Ovary (tissue), 3 donors: ENCODE data around the gene DHRS12.

ENCODE experiments used
- EP300 ChIP-seq: sonication (generic); formaldehyde crosslinking; IDR thresholded peaks from one replicate; pipeline ENCODE4 v1.6.1; 2017; ENCODE audit warnings: antibody characterized with exemption
- POLR2A ChIP-seq: fragments of 450-650 bp; IDR thresholded peaks from one replicate; pipeline ENCODE4 v1.6.1; 2017; ENCODE audit warnings: antibody characterized with exemption, mild to moderate bottlenecking, moderate library complexity
- TF ChIP-seq, protein P1 (sequence below), 3 donors: fragments of 450-650 bp in 2 of 3; fragments of 200-600 bp in 1 of 3; IDR thresholded peaks; one replicate each; pipeline versions ENCODE4 v1.5.1 to v1.8.0; 2016 to 2022; ENCODE audit warnings: antibody characterized with exemption in 3 of 3, mild to moderate bottlenecking in 1 of 3
- donor health status: DM: no; HTN: no; CAD: no.

DNA sequence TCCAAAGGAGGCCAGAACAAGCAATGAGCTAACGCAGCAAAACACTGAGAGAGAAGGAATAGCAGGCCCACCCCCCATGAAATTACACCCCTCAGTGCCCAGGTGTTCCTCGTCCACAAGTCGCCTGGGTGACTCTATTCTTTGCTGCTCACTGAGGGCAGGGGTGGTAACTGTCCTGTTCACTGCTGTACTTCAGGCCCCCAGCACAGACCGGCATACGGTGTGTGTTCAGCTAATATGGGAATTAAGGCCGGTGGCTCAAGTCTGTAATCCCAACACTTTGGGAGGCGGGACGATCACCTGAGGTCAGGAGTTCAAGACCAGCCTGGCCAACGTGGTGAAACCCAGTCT is 31.9 kb downstream of the DHRS12 start:
- TF ChIP-seq EP300 (no peak), POLR2A (no peak)
- TF ChIP-seq, protein P1, sequence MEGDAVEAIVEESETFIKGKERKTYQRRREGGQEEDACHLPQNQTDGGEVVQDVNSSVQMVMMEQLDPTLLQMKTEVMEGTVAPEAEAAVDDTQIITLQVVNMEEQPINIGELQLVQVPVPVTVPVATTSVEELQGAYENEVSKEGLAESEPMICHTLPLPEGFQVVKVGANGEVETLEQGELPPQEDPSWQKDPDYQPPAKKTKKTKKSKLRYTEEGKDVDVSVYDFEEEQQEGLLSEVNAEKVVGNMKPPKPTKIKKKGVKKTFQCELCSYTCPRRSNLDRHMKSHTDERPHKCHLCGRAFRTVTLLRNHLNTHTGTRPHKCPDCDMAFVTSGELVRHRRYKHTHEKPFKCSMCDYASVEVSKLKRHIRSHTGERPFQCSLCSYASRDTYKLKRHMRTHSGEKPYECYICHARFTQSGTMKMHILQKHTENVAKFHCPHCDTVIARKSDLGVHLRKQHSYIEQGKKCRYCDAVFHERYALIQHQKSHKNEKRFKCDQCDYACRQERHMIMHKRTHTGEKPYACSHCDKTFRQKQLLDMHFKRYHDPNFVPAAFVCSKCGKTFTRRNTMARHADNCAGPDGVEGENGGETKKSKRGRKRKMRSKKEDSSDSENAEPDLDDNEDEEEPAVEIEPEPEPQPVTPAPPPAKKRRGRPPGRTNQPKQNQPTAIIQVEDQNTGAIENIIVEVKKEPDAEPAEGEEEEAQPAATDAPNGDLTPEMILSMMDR (IDR thresholded peaks at IDR 0.05) = no peak
